HS-5 (cell line): Measurements from ENCODE around the gene VCP.
"Not testable (repeated sequence)": the region's sequence is repeated elsewhere in the genome, so short reads cannot be mapped to it uniquely, and the experiment has no call there.

Source experiments
- DNase-seq: peaks from one replicate; pipeline ENCODE4 v3.0.0-alpha.2; 2012; ENCODE audit warnings: low read depth

The VCP gene

DNA sequence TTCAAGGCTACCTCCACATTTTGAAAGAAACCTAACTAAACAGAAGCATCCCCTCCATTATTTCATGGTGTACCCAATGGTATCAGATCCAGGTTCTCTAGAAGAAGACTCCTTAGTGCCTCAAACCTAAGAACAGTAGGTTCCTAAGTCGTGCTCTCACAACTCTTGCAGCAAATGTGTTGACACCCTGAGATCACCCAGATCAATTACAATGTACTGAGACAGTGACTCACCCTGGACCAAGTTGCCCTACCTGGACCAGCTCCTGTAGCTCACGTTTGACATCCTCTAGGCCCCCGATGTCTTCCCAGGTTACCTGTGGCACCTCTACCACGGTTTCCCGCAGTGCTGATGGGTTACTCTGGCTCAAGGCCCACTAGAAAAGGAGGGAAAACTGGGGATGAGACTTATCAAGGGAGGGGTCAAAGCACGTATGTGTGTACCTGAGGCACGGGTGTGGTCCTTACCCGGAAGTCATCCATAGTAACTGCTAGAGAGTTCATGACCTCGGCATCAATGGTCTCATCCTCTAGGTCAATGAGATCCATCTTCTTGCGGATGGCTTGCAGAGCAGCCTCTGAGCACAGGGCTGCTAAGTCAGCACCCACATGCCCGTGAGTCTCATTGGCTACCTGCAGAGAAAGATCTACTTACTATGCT, 11.7 kb downstream of the VCP start:
- no peak for DNase-seq

GRCh38 chr9:35059438-35059837, 13.0 kb downstream of the VCP start:
- DNase-seq = no peak

DNA sequence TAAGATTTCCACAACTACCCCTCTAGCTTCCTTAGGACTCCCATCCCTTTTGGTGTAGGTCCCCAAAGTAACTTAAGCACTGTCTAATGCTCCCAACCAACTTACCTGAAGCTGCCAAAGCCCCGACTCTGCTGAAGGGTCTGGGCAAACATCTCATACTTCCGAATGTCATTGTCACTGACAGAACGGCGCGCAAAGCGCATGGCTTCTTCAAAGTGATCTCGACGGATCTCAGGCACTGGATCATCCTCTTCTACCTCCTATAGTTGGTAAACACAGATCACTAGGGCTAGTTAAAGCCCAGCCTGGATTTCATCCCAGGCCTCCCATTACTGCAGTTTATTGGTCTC, 15.2 kb downstream of the VCP start:
- no peak for DNase-seq

GRCh38 chr9:35056571-35057270, 15.7 kb downstream of the VCP start:
- no peak for DNase-seq

DNA sequence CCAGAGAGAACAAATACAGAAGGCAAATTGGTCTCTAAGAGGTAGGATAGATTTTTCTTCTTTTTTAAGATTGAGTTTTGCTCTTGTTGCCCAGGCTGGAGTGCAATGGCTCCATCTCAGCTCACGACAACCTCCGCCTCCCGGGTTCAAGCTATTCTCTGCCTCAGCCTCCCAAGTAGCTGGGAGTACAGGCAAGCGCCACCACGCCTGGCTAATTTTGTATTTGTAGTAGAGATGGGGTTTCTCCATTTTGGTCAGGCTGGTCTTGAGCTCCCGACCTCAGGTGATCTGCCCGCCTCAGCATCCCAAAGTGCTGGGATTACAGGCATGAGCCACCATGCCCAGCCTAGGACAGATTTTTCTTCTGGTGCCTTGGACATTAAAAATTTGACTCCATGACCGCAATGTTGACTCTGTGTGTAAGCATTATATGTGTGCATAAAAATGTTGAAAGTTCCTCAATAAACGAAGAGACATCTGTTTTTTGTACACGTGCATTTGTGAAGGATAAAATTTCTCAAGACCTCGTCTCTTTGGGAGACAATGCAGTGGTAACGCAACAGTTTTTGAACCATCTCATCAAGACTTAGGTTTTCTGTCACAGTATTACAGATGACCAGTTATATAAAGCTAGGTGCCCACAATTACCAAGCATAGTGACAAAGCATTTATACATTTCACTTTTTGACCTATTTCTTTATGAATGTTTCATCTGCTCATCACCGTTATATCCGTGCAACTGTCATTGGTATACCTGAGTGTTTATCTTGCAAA, 17.4 kb downstream of the VCP start:
- DNase-seq = no peak

GRCh38 chr9:35054185-35054835, 18.1 kb downstream of the VCP start:
- DNase-seq = no peak

GRCh38 chr9:35051069-35051967, 21.1 kb downstream of the VCP start:
- no peak for DNase-seq

GRCh38 chr9:35048511-35048910, 23.9 kb downstream of the VCP start:
- DNase-seq = no peak

GRCh38 chr9:35044071-35044470, 28.4 kb downstream of the VCP start:
- no peak for DNase-seq

DNA sequence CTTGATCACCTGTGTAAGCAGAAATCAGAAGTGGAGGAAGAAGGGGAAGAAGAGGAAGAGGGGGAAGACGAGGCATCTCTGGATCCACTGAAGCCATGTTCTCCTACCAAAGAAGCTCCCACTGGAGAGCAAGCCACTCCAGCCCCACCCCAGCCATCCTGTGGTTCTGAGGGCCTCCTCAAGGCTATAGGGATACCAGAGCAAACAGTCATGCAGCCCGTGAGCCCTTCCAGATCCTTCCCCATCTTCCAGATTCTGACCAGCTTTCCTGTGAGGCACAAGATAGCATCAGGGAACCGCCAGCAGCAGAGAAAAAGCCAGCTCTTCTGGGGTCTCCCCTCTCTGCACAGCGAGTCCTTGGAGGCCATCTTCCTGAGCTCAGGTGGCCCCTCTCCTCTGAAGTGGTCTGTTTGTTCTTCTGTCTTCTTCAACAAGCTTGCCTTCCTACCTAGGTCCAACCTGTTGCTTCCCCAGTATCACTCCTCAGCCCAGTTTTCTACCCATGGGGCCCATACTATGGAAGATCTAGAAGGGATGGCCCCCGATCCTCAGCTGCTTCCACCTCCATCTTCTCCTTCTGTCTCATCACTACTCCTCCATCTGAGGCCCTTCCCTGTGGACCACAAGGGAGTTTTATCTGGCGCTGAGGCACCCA, 29.4 kb downstream of the VCP start:
- DNase-seq = no peak

DNA sequence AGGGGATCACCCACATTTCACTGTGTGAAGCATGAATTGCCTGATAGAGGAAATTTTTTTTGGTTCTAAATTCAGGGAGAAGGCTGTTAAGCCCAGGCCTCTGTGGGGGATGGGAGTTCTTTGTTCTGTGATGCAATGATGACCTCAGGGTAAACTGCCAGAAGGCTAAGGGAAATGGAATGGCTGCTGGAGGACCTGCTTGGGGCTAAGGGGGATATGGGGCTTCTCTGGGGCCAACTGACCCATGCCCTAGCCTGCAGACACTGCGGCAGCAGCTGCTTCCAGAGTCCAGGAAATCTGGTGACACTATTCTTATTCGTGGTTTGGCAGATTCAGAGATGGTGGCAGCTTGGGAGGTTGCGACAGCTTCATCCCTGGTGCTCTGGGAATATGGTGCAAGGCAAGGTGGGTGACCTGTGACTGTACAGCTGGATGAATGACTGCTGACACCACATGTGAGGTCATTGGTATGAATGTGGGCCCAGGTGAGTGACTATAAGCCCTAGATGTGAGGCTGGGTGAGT, 30.3 kb downstream of the VCP start:
- DNase-seq = peak; percentile 19

- no peak for DNase-seq
These were observed 36.3 kb downstream of the VCP start for GRCh38 chr9:35035851-35036701.

DNA sequence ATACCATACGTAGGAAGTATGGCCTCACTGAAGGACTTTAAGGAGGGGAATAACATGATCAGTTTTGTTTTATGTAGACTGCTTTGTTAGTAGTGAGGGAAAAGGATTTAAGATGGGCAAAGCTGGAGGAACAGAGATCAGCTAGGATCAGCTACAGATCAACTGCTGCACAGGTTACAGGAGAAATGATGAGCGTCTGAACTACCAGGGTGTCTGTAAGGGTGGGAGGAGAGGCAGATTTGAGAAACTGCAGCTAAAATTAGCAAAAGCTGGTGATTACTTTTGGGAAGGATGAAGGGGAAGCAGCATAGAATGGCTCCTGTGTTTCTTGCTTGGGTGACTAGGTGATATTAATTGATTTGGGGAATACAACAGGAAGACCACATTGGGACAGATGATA, 39.3 kb downstream of the VCP start:
- no peak for DNase-seq

GRCh38 chr9:35029852-35030251, 42.6 kb downstream of the VCP start:
- DNase-seq = no peak

DNA sequence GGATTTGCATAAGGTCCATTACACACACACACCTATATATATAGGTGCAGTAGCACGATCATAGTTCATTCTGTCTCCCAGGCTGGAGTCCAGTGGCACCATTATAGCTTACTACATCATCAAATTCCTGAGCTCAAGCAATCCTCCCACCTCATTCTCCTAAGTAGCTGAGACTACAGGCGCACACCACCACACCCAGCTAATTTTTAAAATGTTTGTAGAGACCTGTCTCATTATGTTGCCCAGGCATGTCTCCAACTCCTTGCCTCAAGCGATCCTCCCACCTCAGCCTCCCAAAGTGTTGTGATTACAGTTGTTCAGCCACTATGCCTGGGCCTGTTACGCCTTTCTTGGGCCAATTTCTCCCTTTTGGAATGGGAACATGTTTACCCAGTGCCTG, 43.2 kb downstream of the VCP start:
- DNase-seq = no peak

DNA sequence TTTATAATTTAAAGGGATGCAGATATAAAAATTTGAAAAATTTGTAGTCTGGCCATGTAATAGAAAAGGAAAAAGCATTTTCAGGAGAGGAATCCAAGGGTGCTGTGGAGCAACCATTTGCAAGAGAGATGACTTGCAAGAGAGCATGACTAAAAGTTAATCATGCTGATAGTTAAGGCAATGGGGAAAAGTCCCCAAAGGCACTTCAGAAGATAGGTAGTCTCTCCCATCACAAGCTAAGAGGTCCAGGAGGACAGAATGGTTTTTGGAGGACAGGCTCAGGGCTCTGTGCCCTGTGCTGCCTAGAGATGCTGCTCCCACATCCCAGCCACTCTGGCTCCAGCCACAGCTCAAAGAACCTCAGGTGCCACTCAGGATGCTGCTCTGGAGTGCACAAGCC, 44.1 kb downstream of the VCP start:
- DNase-seq = no peak

- DNase-seq = no peak
These were observed 44.6 kb downstream of the VCP start for GRCh38 chr9:35027860-35028259.

DNA sequence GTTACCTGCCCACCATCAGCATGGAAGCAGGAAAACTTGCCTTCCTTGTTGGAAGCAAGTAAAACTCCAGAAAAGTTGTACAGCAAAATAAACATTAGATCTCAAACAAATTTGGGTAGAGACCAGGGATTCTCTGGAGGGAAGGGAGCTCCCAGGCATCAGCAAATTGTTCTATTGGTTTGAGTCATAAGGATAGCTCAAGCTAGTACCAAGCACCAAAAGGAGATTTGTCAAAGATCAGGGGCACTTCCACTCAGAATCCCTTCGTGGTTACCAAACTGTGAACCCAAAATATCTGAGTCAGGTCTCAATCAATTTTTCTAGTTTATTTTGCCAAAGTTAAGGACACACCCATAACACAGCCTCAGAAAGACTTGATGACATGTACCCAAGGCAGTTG, 45.1 kb downstream of the VCP start:
- no peak for DNase-seq

GRCh38 chr9:35026671-35027070, 45.8 kb downstream of the VCP start:
- no peak for DNase-seq

- DNase-seq = not testable (repeated sequence)
These were observed 49.0 kb downstream of the VCP start for GRCh38 chr9:35023443-35023842.
